ENCODE measurements around the gene C2orf68.
A peak's percentile ranks its signal among the peaks of the same experiment; 100 is the strongest.
"Not testable (repeated sequence)": the region's sequence is repeated elsewhere in the genome, so short reads cannot be mapped to it uniquely, and the experiment has no call there.

The C2orf68 gene

DNA sequence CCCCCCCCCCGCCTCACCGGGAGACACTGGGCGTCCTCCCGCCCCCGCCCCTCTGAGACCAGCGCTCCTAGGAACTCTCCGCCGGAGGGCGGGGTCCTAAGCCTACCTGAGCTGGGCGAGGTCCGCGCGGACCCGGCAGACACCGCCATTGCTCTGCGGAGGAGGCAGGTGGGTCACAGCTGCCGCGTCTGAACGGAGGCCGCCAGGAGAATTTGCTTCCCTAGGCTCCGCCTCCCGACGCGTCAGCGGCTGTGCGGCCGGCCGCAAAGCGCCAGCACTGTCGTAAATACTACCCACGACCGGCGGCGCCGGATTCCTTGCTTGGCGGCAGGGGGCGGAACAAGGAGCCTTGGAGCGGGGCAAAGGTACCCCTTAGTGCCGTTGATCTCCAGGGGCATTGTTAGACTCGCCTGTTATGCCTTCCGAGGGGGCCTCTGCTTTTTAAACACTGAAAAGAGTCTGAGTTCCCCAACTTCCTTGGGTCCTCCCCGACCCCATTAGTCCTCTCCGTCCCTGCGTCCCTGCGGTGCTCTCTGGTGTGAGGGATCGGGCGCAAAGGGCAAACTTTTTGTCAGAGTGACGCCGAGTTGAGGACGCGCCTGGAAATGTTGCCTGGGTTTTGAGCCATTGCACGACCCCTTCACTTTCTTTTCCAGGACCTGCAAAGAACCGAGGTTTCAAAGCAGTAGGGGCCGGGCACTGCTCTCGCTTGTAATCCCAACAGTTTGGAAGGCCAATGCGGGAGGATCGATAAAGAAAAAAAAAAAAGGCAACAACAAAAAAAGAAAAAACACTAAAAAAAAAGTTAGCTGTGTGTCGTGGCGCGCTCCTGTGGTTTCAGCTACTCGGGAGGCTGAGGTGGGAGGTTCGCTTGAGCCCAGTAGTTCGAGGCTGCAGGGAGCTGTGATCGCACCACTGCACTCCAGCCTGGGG lies 50.3 kb downstream of the C2orf68 start, which contains the start of gene GGCX:
Gene GGCX (minus strand): TSS at position 214 of the 933 bp plus-strand sequence. CDS start 65 bp downstream, at position 149.
- no peak for FAIRE-seq
- no peak for TF ChIP-seq CTCF (IDR thresholded peaks at IDR 0.05; ENCODE audit: insufficient read depth, missing control alignments)
- peak; percentile 81 for DNase-seq (ENCODE audit: insufficient read length, low spot score)

- no peak for TF ChIP-seq CTCF (IDR thresholded peaks at IDR 0.05; ENCODE audit: insufficient read depth, missing control alignments)
- no peak for DNase-seq (ENCODE audit: insufficient read length, low spot score)
- no peak for FAIRE-seq
Measured at GRCh38 chr2:85560812-85561279, 51.0 kb downstream of the C2orf68 start.

DNA sequence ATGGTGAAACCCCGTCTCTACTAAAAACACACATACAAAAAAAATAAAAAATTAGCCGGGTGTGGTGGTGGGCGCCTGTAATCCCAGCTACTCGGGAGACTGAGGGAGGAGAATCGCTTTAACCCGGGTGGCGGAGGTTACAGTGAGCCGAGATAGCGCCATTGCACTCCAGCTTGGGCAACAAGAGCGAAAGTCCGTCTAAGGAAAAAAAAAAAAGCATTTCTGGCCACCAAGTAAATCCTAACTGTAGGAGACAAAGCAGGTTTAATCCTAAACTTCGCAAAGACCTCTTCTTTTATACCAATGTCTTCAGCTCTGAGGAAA lies 51.5 kb downstream of the C2orf68 start:
- DNase-seq (ENCODE audit: insufficient read length, low spot score); FAIRE-seq: not testable (repeated sequence)

- TF ChIP-seq CTCF (IDR thresholded peaks at IDR 0.05; ENCODE audit: insufficient read depth, missing control alignments) = no peak
- no peak for DNase-seq (ENCODE audit: insufficient read length, low spot score)
- FAIRE-seq = no peak
Measured at GRCh38 chr2:85558160-85558559, 53.7 kb downstream of the C2orf68 start.

DNA sequence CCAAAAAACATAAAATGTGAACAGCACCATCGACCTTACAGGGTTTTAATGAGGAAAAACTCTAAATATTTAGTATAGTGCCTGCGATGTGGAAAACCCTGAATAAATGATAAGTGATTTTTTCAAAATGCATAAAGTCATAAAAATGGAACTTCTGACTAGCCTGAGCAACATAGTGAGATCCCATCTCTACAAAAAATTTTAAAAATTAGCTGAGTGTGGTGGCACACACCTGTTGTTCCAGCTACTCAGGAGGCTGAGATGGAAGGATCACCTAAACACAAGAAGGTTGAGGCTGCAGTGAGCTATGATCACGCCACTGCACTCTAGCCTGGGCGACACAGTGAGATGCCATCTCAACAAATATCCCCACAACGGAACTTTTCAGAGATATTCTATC lies 54.7 kb downstream of the C2orf68 start:
- FAIRE-seq (no peak), DNase-seq (ENCODE audit: insufficient read length, low spot score) (no peak)
- no peak for TF ChIP-seq CTCF (IDR thresholded peaks at IDR 0.05; ENCODE audit: insufficient read depth, missing control alignments)

All from D721Med (cell line).